ENCODE data around the gene CDH22.

GRCh38 chr20:46215913-46216707 is 92.2 kb downstream of the CDH22 start:
- TF ChIP-seq CTCF (IDR thresholded peaks at IDR 0.05 in 4 of 5, conservative IDR thresholded peaks at IDR 0.05 in 1 of 5), result no peak
- TF ChIP-seq POLR2A (IDR thresholded peaks at IDR 0.05), result no peak
